Neural cell (in vitro differentiated cells): ENCODE data around the gene PFKL.

Source experiments
- EZH2 ChIP-seq: fragments of 200-600, 300-800 bp; shearing (Covaris generic), sonication (generic); IDR thresholded peaks from 2 replicates; pipeline ENCODE4 v1.6.1; 2014; ENCODE audit warnings: antibody characterized with exemption, low read length, borderline replicate concordance, mild to moderate bottlenecking; ENCODE audit not compliant: insufficient read depth, poor library complexity, severe bottlenecking
- MXI1 ChIP-seq: fragments of 450-650 bp; conservative IDR thresholded peaks from 2 replicates; pipeline ENCODE4 v1.6.1; 2014; ENCODE audit warnings: antibody characterized with exemption, mild to moderate bottlenecking; ENCODE audit not compliant: poor library complexity, severe bottlenecking
- POLR2AphosphoS5 ChIP-seq: IDR thresholded peaks from 2 replicates; pipeline ENCODE4 v1.6.1; 2012
- TF ChIP-seq, protein P1 (sequence below): fragments of 450-650 bp; IDR thresholded peaks from 2 replicates; pipeline ENCODE4 v1.5.1; 2014; ENCODE audit warnings: antibody characterized with exemption, mild to moderate bottlenecking, moderate library complexity; ENCODE audit not compliant: poor library complexity, severe bottlenecking

DNA sequence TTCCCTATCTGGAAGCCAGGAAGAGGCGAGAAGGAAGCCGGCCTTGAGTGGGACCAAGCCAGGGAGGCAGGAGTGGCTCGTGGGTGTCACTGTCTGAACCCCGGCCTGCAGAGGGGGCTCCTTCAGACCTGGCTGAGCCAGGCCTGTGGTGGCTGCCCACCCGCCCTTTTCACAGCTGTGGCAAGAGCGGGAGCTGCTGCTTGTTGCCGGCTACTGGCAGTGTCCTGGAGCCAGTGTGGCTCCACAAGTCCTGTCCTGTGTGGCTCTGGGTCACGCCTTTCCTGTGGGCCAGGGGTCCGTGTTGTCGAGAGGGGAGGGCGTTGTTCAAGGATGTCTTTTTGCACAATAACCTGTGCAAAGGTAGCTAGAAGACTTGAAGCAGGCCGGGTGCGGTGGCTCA lies 1.3 kb downstream of the PFKL start:
- TF ChIP-seq, protein P1, sequence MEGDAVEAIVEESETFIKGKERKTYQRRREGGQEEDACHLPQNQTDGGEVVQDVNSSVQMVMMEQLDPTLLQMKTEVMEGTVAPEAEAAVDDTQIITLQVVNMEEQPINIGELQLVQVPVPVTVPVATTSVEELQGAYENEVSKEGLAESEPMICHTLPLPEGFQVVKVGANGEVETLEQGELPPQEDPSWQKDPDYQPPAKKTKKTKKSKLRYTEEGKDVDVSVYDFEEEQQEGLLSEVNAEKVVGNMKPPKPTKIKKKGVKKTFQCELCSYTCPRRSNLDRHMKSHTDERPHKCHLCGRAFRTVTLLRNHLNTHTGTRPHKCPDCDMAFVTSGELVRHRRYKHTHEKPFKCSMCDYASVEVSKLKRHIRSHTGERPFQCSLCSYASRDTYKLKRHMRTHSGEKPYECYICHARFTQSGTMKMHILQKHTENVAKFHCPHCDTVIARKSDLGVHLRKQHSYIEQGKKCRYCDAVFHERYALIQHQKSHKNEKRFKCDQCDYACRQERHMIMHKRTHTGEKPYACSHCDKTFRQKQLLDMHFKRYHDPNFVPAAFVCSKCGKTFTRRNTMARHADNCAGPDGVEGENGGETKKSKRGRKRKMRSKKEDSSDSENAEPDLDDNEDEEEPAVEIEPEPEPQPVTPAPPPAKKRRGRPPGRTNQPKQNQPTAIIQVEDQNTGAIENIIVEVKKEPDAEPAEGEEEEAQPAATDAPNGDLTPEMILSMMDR, result no peak
- TF ChIP-seq EZH2 (no peak), MXI1 (no peak), POLR2AphosphoS5 (no peak)
